GM23338 (cell line): ENCODE results near the gene RFFL. TPM values are rescaled to one million over a fixed set of nuclear protein-coding genes. Genes with fewer than 3 reads are reported as not detected.
"Not testable (repeated sequence)": the region's sequence is repeated elsewhere in the genome, so short reads cannot be mapped to it uniquely, and the experiment has no call there.

Experiments used
- ATAC-seq: fragments of 200-7000 bp; cut with Tn5 transposase; 3 replicates; pipeline ENCODE4 v1.9.1; 2020
- DNase-seq: peaks from one replicate; pipeline ENCODE4 v3.0.0-alpha.2; 2015; ENCODE audit warnings: low spot score
- H2AFZ ChIP-seq: fragments of 200-600 bp; sonication (generic); 2 replicates; pipeline ENCODE4 v1.8.0; 2016; ENCODE audit warnings: antibody characterized with exemption, mild to moderate bottlenecking, moderate library complexity
- H3F3A ChIP-seq: fragments of 200-600 bp; sonication (generic); replicated peaks from 2 replicates; pipeline ENCODE4 v1.8.0; 2017; ENCODE audit warnings: antibody characterized with exemption, mixed run types, low read depth
- H3K27ac ChIP-seq: fragments of 200-600 bp; sonication (generic); 2 replicates; pipeline ENCODE4 v1.6.1; 2016; ENCODE audit warnings: low read depth
- H3K27me3 ChIP-seq: fragments of 200-600 bp; sonication (generic); 2 replicates; pipeline ENCODE4 v1.8.0; 2016; ENCODE audit warnings: mild to moderate bottlenecking, mixed run types, moderate library complexity; ENCODE audit not compliant: insufficient read depth
- H3K36me3 ChIP-seq: fragments of 200-600 bp; sonication (generic); 2 replicates; pipeline ENCODE4 v1.8.0; 2016; ENCODE audit warnings: mild to moderate bottlenecking; ENCODE audit not compliant: insufficient read depth
- H3K4me1 ChIP-seq: fragments of 200-600 bp; sonication (generic); 2 replicates; pipeline ENCODE4 v1.8.0; 2016; ENCODE audit warnings: mild to moderate bottlenecking, moderate library complexity; ENCODE audit not compliant: insufficient read depth
- H3K4me2 ChIP-seq: fragments of 200-600 bp; sonication (generic); 2 replicates; pipeline ENCODE4 v1.7.1; 2017; ENCODE audit warnings: mixed run types
- H3K4me3 ChIP-seq: fragments of 200-600 bp; sonication (generic); 2 replicates; pipeline ENCODE4 v1.6.1; 2016; ENCODE audit warnings: mixed run types
- H3K79me2 ChIP-seq: fragments of 200-600 bp; sonication (generic); replicated peaks from 2 replicates; pipeline ENCODE4 v1.8.0; 2017; ENCODE audit warnings: mild to moderate bottlenecking; ENCODE audit not compliant: insufficient read depth
- H3K9me2 ChIP-seq: fragments of 200-600 bp; sonication (generic); 2 replicates; pipeline ENCODE4 v1.8.0; 2017; ENCODE audit not compliant: insufficient read depth
- H4K20me1 ChIP-seq: fragments of 200-600 bp; sonication (generic); replicated peaks from 2 replicates; pipeline ENCODE4 v1.8.0; 2017; ENCODE audit warnings: mild to moderate bottlenecking; ENCODE audit not compliant: insufficient read depth
- H3K27ac Mint-ChIP-seq: 2 replicates; pipeline ENCODE4 v1.8.0; 2020; ENCODE audit warnings: inconsistent platforms, mild to moderate bottlenecking, moderate library complexity, mixed read lengths
- H3K27me3 Mint-ChIP-seq: 3 replicates; pipeline ENCODE4 v1.8.0; 2022; ENCODE audit warnings: low read depth, mild to moderate bottlenecking, moderate library complexity, mixed read lengths, inconsistent platforms; ENCODE audit not compliant: insufficient read depth, poor library complexity
- H3K36me3 Mint-ChIP-seq: 3 replicates; pipeline ENCODE4 v1.8.0; 2021; ENCODE audit warnings: low read depth, mild to moderate bottlenecking, inconsistent platforms, moderate library complexity, mixed read lengths
- H3K4me1 Mint-ChIP-seq: 3 replicates; pipeline ENCODE4 v1.8.0; 2020; ENCODE audit warnings: mild to moderate bottlenecking, inconsistent platforms, mixed read lengths
- H3K4me3 Mint-ChIP-seq: 3 replicates; pipeline ENCODE4 v1.8.0; 2021; ENCODE audit warnings: moderate library complexity, mild to moderate bottlenecking, inconsistent platforms, mixed read lengths
- H3K9me3 Mint-ChIP-seq: 3 replicates; pipeline ENCODE4 v1.8.0; 2020; ENCODE audit warnings: moderate library complexity, mild to moderate bottlenecking, inconsistent platforms, mixed read lengths
- CREB1 ChIP-seq: fragments of 250-450 bp; sonication (Bioruptor Pico); IDR thresholded peaks from 2 replicates; pipeline ENCODE4 v1.5.0; 2020; ENCODE audit warnings: low read depth, mild to moderate bottlenecking, moderate library complexity
- EZH2 ChIP-seq: fragments of 200-600 bp; sonication (generic); IDR thresholded peaks from one replicate; pipeline ENCODE4 v1.8.0; 2017; ENCODE audit warnings: antibody characterized with exemption, mild to moderate bottlenecking, low read depth; ENCODE audit not compliant: unreplicated experiment
- JUNB ChIP-seq: IDR thresholded peaks from one replicate; pipeline ENCODE4 v1.6.1; 2016; ENCODE audit warnings: antibody characterized with exemption; ENCODE audit not compliant: unreplicated experiment
- NANOG ChIP-seq: IDR thresholded peaks from 2 replicates; pipeline ENCODE4 v1.6.1; 2016; ENCODE audit warnings: antibody characterized with exemption, borderline replicate concordance
- POLR2AphosphoS5 ChIP-seq: IDR thresholded peaks from 2 replicates; pipeline ENCODE4 v1.6.1; 2016; ENCODE audit warnings: antibody characterized with exemption, low read depth
- ZNF114 ChIP-seq: fragments of 250-450 bp; sonication (Bioruptor Pico); IDR thresholded peaks from 2 replicates; pipeline ENCODE4 v1.5.0; 2020; ENCODE audit warnings: mild to moderate bottlenecking, moderate library complexity
- polyA plus RNA-seq: library from polyadenylated mRNA; unstranded; fragments of >200 nt; fragmentation: Nextera tagmentation; extraction: Ambion mirVana; gene quantifications from 2 replicates; pipeline ENCODE4 v1.2.1, GENCODE V29; 2016
- total RNA-seq: library from RNA; depleted of rRNA; stranded (reverse); fragments of >200 nt; shearing (Covaris generic); gene quantifications from 2 replicates; pipeline ENCODE4 v1.2.3, GENCODE V29; 2014
- TF ChIP-seq, protein P1 (sequence below): IDR thresholded peaks from one replicate; pipeline ENCODE4 v1.6.1; 2018; ENCODE audit warnings: antibody characterized with exemption; ENCODE audit not compliant: unreplicated experiment
- TF ChIP-seq, protein P2 (sequence below), 2 experiments: fragments of 200-600 bp in 1 of 2; sonication (generic) in 1 of 2; conservative IDR thresholded peaks; 2 replicates each; pipeline versions ENCODE4 v1.5.1 to v1.6.1; 2016 to 2017; ENCODE audit warnings: antibody characterized with exemption in 2 of 2, low read depth in 2 of 2, mild to moderate bottlenecking in 2 of 2, moderate library complexity in 1 of 2
- TF ChIP-seq, protein P3 (sequence below): IDR thresholded peaks from 2 replicates; pipeline ENCODE4 v1.6.1; 2016; ENCODE audit warnings: antibody characterized with exemption

The RFFL gene
- total and polyA plus RNA-seq, 2 experiments from 2014 or later, result 4.1 to 22.2 TPM

DNA sequence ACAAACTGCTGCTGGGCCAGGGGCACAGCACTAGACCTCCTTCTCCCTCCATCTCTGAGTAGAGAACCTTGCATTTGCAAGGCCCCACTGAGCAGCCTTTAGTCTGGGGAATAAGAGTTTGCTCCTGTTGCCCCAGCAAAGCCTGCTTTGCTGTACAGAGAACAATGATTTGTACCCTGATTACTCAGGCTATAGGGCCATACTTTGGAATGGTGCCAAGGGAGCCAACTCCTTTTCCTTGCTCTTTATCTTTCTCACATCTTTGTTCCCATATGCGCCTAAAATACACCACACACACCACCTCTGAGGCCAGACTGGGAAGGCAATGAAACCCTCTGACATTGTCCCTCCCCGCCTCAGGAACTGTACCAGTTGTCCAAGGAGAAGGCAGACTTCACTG is 62.0 kb downstream of the RFFL start (continued):
- TF ChIP-seq, protein P1, sequence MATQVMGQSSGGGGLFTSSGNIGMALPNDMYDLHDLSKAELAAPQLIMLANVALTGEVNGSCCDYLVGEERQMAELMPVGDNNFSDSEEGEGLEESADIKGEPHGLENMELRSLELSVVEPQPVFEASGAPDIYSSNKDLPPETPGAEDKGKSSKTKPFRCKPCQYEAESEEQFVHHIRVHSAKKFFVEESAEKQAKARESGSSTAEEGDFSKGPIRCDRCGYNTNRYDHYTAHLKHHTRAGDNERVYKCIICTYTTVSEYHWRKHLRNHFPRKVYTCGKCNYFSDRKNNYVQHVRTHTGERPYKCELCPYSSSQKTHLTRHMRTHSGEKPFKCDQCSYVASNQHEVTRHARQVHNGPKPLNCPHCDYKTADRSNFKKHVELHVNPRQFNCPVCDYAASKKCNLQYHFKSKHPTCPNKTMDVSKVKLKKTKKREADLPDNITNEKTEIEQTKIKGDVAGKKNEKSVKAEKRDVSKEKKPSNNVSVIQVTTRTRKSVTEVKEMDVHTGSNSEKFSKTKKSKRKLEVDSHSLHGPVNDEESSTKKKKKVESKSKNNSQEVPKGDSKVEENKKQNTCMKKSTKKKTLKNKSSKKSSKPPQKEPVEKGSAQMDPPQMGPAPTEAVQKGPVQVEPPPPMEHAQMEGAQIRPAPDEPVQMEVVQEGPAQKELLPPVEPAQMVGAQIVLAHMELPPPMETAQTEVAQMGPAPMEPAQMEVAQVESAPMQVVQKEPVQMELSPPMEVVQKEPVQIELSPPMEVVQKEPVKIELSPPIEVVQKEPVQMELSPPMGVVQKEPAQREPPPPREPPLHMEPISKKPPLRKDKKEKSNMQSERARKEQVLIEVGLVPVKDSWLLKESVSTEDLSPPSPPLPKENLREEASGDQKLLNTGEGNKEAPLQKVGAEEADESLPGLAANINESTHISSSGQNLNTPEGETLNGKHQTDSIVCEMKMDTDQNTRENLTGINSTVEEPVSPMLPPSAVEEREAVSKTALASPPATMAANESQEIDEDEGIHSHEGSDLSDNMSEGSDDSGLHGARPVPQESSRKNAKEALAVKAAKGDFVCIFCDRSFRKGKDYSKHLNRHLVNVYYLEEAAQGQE, result no peak
- no peak for TF ChIP-seq POLR2AphosphoS5
- TF ChIP-seq, protein P2, sequence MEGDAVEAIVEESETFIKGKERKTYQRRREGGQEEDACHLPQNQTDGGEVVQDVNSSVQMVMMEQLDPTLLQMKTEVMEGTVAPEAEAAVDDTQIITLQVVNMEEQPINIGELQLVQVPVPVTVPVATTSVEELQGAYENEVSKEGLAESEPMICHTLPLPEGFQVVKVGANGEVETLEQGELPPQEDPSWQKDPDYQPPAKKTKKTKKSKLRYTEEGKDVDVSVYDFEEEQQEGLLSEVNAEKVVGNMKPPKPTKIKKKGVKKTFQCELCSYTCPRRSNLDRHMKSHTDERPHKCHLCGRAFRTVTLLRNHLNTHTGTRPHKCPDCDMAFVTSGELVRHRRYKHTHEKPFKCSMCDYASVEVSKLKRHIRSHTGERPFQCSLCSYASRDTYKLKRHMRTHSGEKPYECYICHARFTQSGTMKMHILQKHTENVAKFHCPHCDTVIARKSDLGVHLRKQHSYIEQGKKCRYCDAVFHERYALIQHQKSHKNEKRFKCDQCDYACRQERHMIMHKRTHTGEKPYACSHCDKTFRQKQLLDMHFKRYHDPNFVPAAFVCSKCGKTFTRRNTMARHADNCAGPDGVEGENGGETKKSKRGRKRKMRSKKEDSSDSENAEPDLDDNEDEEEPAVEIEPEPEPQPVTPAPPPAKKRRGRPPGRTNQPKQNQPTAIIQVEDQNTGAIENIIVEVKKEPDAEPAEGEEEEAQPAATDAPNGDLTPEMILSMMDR (conservative IDR thresholded peaks at IDR 0.05; ENCODE audit: low read depth in 2 of 2), result no peak
- TF ChIP-seq, protein P3, sequence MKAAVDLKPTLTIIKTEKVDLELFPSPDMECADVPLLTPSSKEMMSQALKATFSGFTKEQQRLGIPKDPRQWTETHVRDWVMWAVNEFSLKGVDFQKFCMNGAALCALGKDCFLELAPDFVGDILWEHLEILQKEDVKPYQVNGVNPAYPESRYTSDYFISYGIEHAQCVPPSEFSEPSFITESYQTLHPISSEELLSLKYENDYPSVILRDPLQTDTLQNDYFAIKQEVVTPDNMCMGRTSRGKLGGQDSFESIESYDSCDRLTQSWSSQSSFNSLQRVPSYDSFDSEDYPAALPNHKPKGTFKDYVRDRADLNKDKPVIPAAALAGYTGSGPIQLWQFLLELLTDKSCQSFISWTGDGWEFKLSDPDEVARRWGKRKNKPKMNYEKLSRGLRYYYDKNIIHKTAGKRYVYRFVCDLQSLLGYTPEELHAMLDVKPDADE, result no peak
- TF ChIP-seq NANOG, result no peak
- TF ChIP-seq JUNB, result no peak
- TF ChIP-seq ZNF114, result no peak
- no peak for TF ChIP-seq EZH2
- no peak for TF ChIP-seq CREB1 (CRISPR knock-in tag)

DNA sequence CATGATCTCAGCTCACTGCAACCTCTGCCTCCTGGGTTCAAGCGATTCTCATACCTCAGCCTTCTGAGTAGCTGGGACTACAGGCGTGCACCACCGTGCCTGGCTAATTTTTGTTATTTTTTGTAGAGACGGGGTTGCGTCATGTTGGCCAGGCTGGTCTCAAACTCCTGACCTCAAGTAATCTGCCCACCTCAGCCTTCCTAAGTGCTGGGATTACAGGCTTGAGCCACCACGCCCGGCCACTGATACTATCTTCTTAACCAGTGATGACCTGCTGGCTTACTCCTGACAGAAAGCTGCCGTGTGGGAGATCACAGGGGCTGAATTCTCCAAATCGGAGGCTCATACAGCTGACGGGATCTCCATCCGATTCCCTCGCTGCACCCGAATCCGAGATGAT is 62.5 kb downstream of the RFFL start:
- H3K4me3 Mint-ChIP-seq, DNase-seq, H3K4me3 ChIP-seq, H3K27me3 Mint-ChIP-seq, H2AFZ ChIP-seq, H3K79me2 ChIP-seq, H3K4me2 ChIP-seq, H3K27ac Mint-ChIP-seq, H3K9me2 ChIP-seq, H3K27me3 ChIP-seq, H3K4me1 ChIP-seq, H3K4me1 Mint-ChIP-seq, H3K9me3 Mint-ChIP-seq, H3K27ac ChIP-seq, H3F3A ChIP-seq, H4K20me1 ChIP-seq, ATAC-seq: not testable (repeated sequence)
- H3K36me3 Mint-ChIP-seq, result peaks cover 94% of the 10 kb centered on the region
- peaks cover 50% of the 10 kb centered on the region for H3K36me3 ChIP-seq
